HG02798 (cell line): ENCODE results near the gene OR5H1.
"Not testable (repeated sequence)": the region's sequence is repeated elsewhere in the genome, so short reads cannot be mapped to it uniquely, and the experiment has no call there.

Experiments
- ATAC-seq: cut with Tn5 transposase; IDR thresholded peaks from one replicate; pipeline ENCODE4 v1.9.1; 2021; ENCODE audit warnings: mild to moderate bottlenecking; ENCODE audit not compliant: unreplicated experiment, poor library complexity

The OR5H1 gene

GRCh38 chr3:98130421-98130820, at the start of gene OR5H1:
TSS of gene OR5H1 (plus strand) at chr3:98130721. CDS start at chr3:98132698, 1,977 bp downstream.
- ATAC-seq = no peak

DNA sequence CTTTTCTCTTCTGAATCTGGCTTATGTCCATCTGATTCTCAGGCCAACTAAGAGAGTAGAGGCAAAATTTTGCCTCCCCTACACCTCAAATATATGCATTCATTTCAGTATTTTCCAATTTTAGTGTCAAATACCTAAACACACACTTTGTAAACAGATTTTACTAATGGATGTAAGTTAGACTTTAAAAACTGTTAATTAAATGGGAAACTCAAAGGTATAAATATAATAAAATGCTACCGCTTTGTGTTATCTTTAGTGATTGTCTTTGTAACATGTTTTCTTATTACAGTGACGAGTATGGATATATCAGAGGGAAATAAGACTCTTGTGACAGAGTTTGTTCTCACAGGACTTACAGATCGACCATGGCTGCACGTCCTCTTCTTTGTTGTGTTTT, 43.6 kb upstream of the OR5H1 start, which contains the start of gene OR5AC2:
TSS of gene OR5AC2 (plus strand) at position 301 of the 400 bp plus-strand sequence. CDS start at position 301, 0 bp downstream.
- no peak for ATAC-seq

- ATAC-seq = no peak
Observed at GRCh38 chr3:98095882-98096281, 34.6 kb upstream of the OR5H1 start.

- no peak for ATAC-seq
Observed at GRCh38 chr3:98099848-98100247, 30.7 kb upstream of the OR5H1 start.

- no peak for ATAC-seq
Observed at GRCh38 chr3:98108162-98108561, 22.4 kb upstream of the OR5H1 start.

GRCh38 chr3:98109807-98110549, 20.5 kb upstream of the OR5H1 start:
- ATAC-seq = no peak

GRCh38 chr3:98110550-98110908, 20.0 kb upstream of the OR5H1 start:
- ATAC-seq = no peak

DNA sequence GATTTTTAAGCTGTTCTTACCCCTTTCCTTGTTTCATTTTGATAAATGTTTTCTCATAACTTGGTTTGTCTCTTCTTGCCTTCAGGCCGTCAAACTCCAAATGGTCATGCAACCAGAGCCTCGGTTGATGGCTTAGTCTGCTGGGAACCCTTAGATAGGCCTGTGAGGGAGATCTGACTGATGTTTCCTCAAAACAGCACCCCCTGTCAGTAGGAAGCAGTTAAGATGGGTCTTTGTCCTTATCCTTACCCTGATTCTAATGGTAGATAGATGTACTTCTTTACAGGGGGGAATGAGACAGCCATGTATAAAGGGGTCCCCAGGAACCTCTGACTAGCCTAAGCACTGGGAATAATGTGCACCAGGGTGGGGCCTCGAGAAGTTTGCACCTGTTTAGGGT, 16.3 kb upstream of the OR5H1 start:
- no peak for ATAC-seq

DNA sequence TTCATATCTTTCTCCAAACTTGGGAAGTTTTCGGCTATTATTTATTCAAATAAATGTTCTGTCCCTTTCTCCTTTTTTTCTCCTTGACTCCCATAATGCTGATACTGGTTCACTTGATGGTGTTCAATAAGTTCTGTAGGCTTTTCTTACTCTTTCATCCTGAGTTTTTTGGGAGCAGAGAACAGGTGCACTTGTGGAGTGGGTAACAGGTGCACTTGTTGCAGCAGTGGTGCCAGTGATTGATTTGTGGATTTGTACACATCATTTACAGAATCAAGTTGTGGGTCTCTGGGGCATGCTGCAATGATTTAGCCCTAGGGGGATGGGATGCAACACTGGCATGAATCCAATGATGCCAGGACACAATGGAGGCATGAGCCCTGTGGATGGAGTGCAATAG, 14.8 kb upstream of the OR5H1 start:
- ATAC-seq = no peak

DNA sequence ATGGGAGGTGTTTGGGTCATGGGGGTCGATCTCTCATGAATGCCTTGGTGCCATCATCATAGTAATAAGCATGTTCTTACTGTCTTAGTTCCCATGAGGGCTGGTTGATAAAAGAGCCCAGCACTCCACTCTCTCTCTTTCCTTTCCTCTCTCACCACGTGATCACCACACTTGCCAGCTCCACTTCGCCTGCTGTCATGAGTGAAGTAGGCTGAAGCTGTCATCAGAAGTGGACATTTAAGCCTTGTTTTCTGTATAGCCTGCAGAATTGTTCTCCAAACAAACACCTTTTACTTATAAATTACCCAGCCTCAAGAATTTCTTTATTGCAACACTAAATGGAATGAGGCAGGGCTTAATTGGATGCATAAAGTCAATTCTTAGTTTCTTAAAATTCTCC, 6.1 kb downstream of the OR5H1 start:
- no peak for ATAC-seq

DNA sequence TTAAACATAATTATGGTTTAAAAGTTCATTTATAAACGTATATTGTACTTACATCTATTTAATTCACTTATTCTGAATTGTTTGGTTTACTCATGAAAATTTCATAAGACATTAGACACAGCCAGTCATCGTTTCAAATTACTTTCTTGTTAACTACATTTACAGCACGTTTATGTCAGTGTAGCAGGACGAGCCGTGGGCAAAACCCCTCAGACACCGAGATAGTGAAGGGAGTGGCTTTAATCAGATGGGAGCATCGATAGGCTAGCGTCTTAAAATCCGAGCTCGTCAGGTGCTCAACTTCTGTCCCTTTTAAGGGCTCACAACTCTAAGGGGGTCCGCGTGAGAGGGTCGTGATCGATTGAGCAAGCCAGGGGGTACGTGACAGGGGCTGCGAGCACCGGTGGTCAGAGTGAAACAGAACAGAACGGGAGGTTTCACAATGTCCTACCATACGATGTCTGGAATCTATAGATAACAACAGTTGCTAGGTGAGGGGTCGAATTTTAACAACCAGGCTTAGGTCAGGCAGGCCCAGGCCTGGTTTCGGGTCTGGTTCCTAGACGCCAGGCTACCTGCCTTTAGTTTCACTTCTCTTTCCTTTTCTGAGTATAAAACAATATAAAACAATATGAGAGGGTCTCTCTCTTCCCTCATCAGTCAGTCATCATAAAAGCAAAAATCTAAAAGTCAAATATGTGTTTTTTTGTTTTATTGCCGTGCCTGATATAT, 7.5 kb downstream of the OR5H1 start:
- ATAC-seq = not testable (repeated sequence)

- ATAC-seq = no peak
Observed at GRCh38 chr3:98140531-98140930, 10.0 kb downstream of the OR5H1 start.

DNA sequence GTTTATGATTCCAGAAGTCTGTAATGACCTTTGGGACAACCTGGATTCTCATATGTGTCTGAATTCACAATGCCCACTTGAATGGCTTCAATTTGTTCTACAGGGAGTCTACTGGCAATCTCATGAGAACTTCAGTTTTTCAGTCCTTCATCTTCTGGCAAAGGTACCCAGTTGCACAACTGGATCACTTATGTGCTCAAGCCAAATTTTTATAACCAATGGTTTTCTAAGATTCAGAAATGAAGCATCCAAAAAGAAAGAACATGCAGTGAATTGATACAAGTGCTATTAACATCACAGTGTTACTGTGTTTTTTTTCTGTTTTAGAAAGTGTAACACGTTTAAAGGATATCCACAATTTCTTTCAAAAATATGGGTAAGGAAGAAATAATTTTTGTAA, 16.7 kb downstream of the OR5H1 start, which contains the start of gene OR5H14:
TSS of gene OR5H14 (plus strand) at position 301 of the 400 bp plus-strand sequence. CDS start 1,907 bp downstream, outside the sequence.
- no peak for ATAC-seq

GRCh38 chr3:98148751-98149150, 18.2 kb downstream of the OR5H1 start:
- no peak for ATAC-seq

GRCh38 chr3:98149456-98149855, 18.9 kb downstream of the OR5H1 start:
- not testable (repeated sequence) for ATAC-seq

DNA sequence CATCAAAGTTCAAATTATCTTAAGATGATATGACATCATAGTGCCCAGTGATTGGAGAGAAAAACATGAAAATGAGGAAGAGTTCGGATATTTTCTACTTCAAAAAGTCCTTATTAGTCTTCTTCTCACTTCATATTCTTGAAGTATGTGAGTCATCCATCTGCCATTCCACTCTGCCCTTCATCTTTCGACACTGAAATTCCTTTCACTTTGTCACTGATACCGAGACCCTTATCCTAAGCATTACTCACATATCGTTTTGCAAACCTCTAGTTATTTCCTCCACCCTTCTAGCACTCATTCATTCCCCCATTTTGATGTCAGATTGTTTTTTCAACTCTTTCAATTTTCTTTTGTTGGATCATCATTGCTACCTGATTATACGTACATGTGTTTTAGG, 20.7 kb downstream of the OR5H1 start:
- no peak for ATAC-seq

DNA sequence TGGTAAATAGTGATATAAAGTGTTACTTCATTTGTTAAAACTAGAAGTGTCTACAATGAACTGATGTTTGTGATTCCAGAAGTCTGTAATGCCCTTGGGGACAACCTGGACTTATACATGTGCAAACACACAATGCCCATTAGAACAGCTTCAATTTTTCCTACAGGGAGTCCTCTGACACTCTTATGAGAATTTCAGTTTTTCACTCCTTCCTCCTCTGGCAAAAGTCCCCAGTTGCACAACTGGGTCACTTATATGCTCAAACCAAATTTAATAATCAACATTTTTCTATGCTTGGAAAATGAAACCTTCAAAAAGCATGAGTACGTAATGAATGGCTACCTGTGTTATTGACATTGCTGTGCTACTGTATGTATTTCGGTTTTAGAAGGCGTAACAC, 35.9 kb downstream of the OR5H1 start, which contains the start of gene OR5H15:
TSS of gene OR5H15 (plus strand) at position 301 of the 400 bp plus-strand sequence. CDS start 2,004 bp downstream, outside the sequence.
- no peak for ATAC-seq

DNA sequence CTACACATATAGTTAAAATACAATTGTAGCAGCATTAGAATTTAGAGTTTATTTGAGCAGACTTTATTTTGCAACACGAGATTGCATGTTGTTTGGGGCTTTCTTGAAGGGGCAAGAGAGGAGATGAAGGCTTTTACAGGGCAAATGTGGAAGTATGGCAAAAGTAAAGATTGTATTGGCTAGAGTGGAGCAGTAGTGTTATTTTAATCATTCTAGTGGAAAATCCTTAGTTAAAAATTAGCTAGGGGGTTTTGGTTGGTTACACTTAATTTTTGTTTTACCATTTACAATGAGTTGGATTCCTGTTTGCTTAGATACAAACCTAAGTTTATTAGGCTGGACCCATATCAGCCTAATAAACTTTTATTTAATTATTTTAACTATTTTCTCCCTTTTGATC, 40.5 kb downstream of the OR5H1 start:
- no peak for ATAC-seq

DNA sequence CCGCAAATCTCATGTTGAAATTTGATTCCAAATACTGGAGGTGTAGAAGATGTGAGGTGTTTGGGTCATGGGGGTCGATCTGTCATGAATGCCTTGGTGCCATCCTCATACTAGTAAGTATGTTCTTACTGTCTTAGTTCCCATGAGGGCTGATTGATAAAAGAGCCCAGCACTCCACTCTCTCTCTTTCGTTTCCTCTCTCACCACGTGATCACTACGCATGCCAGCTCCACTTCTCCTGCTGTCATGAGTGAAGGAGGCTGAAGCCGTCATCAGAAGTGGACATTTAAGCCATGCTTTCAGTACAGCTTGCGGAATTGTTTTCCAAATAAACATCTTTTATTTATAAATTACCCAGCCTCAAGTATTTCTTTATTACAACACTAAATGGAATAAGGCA, 42.1 kb downstream of the OR5H1 start:
- ATAC-seq = no peak

DNA sequence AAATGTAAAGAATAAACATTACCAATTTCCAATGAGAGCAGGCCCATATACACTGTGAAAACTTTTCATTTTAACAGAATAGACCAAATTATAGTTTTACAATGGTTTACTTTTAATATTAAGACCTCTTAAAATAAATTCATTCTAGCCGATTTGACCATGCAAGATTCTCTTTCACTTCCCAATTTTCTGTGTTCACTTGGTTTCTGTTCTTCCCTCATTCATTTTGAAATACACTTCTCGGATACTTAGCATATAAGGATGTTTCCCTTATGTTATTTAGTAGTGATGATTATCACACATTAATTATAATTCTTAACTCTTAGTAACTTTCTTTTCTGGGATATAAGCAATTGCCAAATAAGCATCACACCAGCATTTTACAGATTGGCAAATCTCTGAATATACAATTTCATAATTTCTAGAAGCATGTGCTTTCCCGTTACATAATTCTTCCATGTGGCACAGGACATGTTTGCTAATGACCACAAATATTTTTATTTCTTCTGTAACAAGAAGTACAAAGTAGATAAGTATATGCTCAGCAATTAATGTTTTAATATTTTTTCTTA, 49.9 kb downstream of the OR5H1 start:
- ATAC-seq = no peak

DNA sequence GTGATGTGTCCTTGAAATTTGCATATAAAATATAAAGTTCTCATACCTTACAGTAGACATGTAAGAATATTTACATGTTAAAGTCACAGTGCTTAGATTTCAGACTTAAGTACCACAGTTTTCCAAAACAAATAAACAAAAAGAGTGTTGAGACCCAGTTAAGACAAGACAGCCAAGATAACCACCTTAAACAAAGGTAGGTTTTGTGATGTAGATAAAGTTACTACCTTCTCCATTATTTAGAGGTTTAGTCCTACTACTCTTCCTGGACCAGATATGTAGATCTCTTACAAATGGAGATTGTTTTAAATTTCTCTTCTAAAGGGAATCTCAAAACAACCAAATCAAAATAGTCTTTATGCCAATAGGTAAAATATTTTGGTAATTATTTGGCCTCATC, 51.7 kb downstream of the OR5H1 start:
- ATAC-seq = no peak
